Measurements from ENCODE around the gene PCDHA5. TPM values are rescaled to one million over a fixed set of nuclear protein-coding genes. Genes with fewer than 3 reads are reported as not detected.
"Not testable (repeated sequence)": the region's sequence is repeated elsewhere in the genome, so short reads cannot be mapped to it uniquely, and the experiment has no call there.

PCDHA5 gene
- total RNA-seq, 1 donor from 2014 or later, result 0.05 TPM

- intact Hi-C loops (cut with DNase I), result not testable (repeated sequence)
Measured at GRCh38 chr5:140849831-140850634, 28.6 kb downstream of the PCDHA5 start.

GRCh38 chr5:140855772-140856674 lies 34.6 kb downstream of the PCDHA5 start, which contains the start of gene PCDHA10:
TSS of gene PCDHA10 (plus strand) at chr5:140855897. CDS start at chr5:140856049, 152 bp downstream.
- intact Hi-C loops (cut with DNase I), result no loop called here
- ATAC-seq, result no peak
- no peak for DNase-seq (ENCODE audit: missing footprints)

More at GRCh38 chr5:140849831-140850634, 28.6 kb downstream of the PCDHA5 start:
- not testable (repeated sequence) for DNase-seq (ENCODE audit: missing footprints); ATAC-seq

DNA sequence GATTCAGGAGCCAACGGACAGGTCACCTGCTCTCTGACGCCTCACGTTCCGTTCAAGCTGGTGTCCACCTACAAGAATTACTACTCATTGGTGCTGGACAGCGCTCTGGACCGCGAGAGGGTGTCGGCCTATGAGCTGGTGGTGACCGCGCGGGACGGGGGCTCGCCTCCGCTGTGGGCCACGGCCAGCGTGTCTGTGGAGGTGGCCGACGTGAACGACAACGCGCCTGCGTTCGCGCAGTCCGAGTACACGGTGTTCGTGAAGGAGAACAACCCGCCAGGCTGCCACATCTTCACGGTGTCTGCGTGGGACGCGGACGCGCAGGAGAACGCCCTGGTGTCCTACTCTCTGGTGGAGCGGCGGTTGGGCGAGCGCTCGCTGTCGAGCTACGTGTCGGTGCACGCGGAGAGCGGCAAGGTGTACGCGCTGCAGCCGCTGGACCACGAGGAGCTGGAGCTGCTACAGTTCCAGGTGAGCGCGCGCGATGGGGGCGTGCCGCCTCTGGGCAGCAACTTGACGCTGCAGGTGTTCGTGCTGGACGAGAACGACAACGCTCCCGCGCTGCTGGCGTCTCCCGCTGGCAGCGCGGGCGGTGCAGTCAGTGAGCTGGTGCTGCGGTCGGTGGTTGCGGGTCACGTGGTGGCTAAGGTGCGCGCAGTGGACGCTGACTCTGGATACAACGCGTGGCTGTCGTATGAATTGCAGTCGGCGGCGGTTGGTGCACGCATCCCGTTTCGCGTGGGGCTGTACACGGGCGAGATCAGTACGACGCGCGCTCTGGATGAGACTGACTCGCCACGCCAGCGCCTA lies 36.0 kb downstream of the PCDHA5 start:
- intact Hi-C loops (cut with DNase I), result no loop called here
- ATAC-seq, result no peak

DNA sequence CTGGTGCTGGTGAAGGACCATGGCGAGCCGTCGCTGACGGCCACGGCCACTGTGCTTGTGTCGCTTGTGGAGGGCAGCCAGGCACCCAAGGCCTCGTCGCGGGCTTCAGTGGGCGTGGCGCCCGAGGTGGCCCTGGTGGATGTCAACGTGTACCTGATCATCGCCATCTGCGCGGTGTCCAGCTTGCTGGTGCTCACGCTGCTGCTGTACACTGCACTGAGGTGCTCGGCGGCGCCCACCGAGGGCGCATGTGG lies 36.5 kb downstream of the PCDHA5 start:
- intact Hi-C loops (cut with DNase I), result no loop called here
- ATAC-seq, result no peak
- DNase-seq (ENCODE audit: missing footprints), result no peak

More for the DNA sequence above, 36.0 kb downstream of the PCDHA5 start:
- DNase-seq (ENCODE audit: missing footprints), result no peak

GRCh38 chr5:140862441-140863295 lies 41.3 kb downstream of the PCDHA5 start:
- DNase-seq (ENCODE audit: missing footprints) (no peak), ATAC-seq (no peak)
- intact Hi-C loops (cut with DNase I), result no loop called here

GRCh38 chr5:140868721-140869554 lies 47.5 kb downstream of the PCDHA5 start, which contains the start of gene PCDHA11:
TSS of gene PCDHA11 (plus strand) at chr5:140868957. CDS start at chr5:140869104, 147 bp downstream.
- intact Hi-C loops (cut with DNase I), result no loop called here
- DNase-seq (ENCODE audit: missing footprints), result no peak
- no peak for ATAC-seq

DNA sequence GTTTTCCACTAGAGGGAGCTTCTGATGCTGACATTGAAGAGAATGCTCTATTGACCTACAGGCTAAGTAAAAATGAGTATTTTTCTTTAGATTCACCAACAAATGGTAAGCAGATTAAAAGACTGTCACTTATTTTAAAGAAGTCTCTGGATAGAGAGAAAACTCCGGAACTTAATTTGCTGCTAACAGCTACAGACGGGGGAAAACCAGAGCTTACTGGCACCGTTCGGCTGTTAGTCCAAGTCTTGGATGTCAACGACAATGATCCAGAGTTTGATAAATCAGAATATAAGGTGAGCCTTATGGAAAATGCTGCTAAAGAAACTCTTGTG lies 48.1 kb downstream of the PCDHA5 start:
- intact Hi-C loops (cut with DNase I), result no loop called here
- no peak for DNase-seq (ENCODE audit: missing footprints)
- ATAC-seq, result no peak

DNA sequence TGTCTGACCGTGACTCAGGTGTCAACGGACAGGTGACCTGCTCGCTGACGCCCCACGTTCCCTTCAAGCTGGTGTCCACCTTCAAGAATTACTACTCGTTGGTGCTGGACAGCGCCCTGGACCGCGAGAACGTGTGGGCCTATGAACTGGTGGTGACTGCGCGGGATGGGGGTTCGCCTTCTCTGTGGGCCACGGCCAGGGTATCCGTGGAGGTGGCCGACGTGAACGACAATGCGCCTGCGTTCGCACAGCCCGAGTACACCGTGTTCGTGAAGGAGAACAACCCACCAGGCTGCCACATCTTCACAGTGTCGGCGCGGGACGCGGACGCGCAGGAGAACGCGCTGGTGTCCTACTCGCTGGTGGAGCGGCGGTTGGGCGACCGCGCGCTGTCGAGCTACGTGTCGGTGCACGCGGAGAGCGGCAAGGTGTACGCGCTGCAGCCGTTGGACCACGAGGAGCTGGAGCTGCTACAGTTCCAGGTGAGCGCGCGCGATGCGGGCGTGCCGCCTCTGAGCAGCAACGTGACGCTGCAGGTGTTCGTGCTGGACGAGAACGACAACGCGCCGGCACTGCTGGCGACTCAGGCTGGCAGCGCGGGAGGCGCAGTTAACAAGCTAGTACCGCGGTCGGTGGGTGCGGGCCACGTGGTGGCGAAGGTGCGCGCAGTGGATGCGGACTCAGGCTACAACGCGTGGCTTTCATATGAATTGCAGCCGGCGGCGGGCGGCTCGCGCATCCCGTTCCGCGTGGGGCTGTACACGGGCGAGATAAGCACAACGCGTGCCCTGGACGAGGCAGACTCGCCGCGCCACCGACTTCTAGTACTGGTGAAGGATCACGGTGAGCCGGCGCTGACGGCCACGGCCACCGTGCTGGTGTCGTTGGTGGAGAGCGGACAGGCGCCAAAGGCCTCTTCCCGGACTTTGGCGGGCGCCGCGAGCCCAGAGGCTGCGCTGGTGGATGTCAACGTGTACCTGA lies 49.1 kb downstream of the PCDHA5 start:
- ATAC-seq (no peak), DNase-seq (ENCODE audit: missing footprints) (peak; percentile 67)
- intact Hi-C loops (cut with DNase I), result no loop called here

Other genes starting within 250 kb of the PCDHA5 start
- 46.1 TPM for gene CD14, start 188.4 kb upstream of the PCDHA5 start, total RNA-seq
- gene TMCO6, start 182.2 kb upstream of the PCDHA5 start, total RNA-seq, result 4.2 TPM
- gene NDUFA2, start 174.0 kb upstream of the PCDHA5 start, total RNA-seq, result 146 TPM
- 66.4 TPM for gene IK, start 173.8 kb upstream of the PCDHA5 start, total RNA-seq
- 11.2 TPM for gene WDR55, start 156.7 kb upstream of the PCDHA5 start, total RNA-seq
- gene DND1, start 148.0 kb upstream of the PCDHA5 start, total RNA-seq, result 0.24 TPM
- 35.9 TPM for gene HARS1, start 130.2 kb upstream of the PCDHA5 start, total RNA-seq
- gene HARS2, start 130.2 kb upstream of the PCDHA5 start, total RNA-seq, result 24.4 TPM
- gene ZMAT2, start 121.2 kb upstream of the PCDHA5 start, total RNA-seq, result 35.1 TPM
- not detected for gene PCDHA1, start 35.5 kb upstream of the PCDHA5 start, total RNA-seq
- not detected for gene PCDHA2, start 26.8 kb upstream of the PCDHA5 start, total RNA-seq
- gene PCDHA3, start 20.6 kb upstream of the PCDHA5 start, total RNA-seq, result 0.14 TPM
- gene PCDHA4, start 14.5 kb upstream of the PCDHA5 start, total RNA-seq, result 0.08 TPM
- gene PCDHA6, start 6.3 kb downstream of the PCDHA5 start, total RNA-seq, result not detected
- not detected for gene PCDHA7, start 12.7 kb downstream of the PCDHA5 start, total RNA-seq
- not detected for gene PCDHA8, start 19.6 kb downstream of the PCDHA5 start, total RNA-seq
- gene PCDHA9, start 26.8 kb downstream of the PCDHA5 start, total RNA-seq, result not detected
- 0.11 TPM for gene PCDHA10, start 34.3 kb downstream of the PCDHA5 start, total RNA-seq
- not detected for gene PCDHA11, start 47.3 kb downstream of the PCDHA5 start, total RNA-seq
- gene PCDHA12, start 53.7 kb downstream of the PCDHA5 start, total RNA-seq, result not detected
- gene PCDHA13, start 60.5 kb downstream of the PCDHA5 start, total RNA-seq, result not detected
- gene PCDHAC1, start 104.7 kb downstream of the PCDHA5 start, total RNA-seq, result 0.11 TPM
- 0.30 TPM for gene PCDHAC2, start 144.9 kb downstream of the PCDHA5 start, total RNA-seq
- gene PCDHB1, start 229.8 kb downstream of the PCDHA5 start, total RNA-seq, result not detected

Measured in Right ventricle myocardium inferior (tissue), 1 donor.